Activated T-cell treated with anti-CD3 and anti-CD28 coated beads, Interleukin-2, amount 50 U/mL, for 24 hours (primary cell): Measurements from ENCODE around the gene ARL6IP6.
"Not testable (repeated sequence)": the region's sequence is repeated elsewhere in the genome, so short reads cannot be mapped to it uniquely, and the experiment has no call there.

Experiments
- DNase-seq: peaks from one replicate; pipeline ENCODE4 v3.0.0-alpha.2; 2020
- H3K27ac Mint-ChIP-seq: 2 replicates; pipeline ENCODE4 v1.8.0; 2020; ENCODE audit warnings: mild to moderate bottlenecking, mixed read lengths
- H3K27me3 Mint-ChIP-seq: 2 replicates; pipeline ENCODE4 v1.8.0; 2020; ENCODE audit warnings: mixed read lengths
- H3K36me3 Mint-ChIP-seq: 2 replicates; pipeline ENCODE4 v1.8.0; 2020; ENCODE audit warnings: low read depth, mixed read lengths
- H3K4me1 Mint-ChIP-seq: 2 replicates; pipeline ENCODE4 v1.8.0; 2020; ENCODE audit warnings: low read depth, mixed read lengths
- H3K4me3 Mint-ChIP-seq: 2 replicates; pipeline ENCODE4 v1.8.0; 2020; ENCODE audit warnings: mild to moderate bottlenecking, moderate library complexity, mixed read lengths
- H3K9me3 Mint-ChIP-seq: 2 replicates; pipeline ENCODE4 v1.8.0; 2020; ENCODE audit warnings: mixed read lengths

The ARL6IP6 gene

DNA sequence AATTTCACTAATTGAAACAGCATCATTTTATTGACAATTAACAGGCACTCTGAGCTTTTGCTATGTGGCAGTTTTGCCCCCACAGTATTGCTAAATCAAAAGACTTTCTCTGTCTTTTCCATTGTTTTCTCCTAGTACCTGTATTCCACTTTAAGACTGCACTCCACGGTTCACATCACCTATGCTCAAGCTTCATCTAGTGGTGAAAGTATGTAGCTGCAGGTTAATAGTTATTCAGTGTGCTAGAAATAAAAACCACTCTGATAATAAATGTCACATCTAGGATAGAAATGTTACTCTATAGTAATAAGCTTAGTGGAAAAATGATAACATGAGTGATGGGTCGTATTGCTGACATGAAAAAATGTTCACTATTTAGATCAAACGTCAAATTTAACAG is 24.6 kb downstream of the ARL6IP6 start:
- H3K4me1 Mint-ChIP-seq, result peaks cover 3% of the 10 kb centered on the region

GRCh38 chr2:152747751-152748150 is 29.3 kb downstream of the ARL6IP6 start:
- H3K36me3 Mint-ChIP-seq, result peaks cover 67% of the 10 kb centered on the region
- H3K4me3 Mint-ChIP-seq, H3K9me3 Mint-ChIP-seq, H3K27me3 Mint-ChIP-seq, H3K4me1 Mint-ChIP-seq, H3K27ac Mint-ChIP-seq, DNase-seq: not testable (repeated sequence)

More for the DNA sequence above, 24.6 kb downstream of the ARL6IP6 start:
- Mint-ChIP-seq H3K27ac (no peak overlapping the region), H3K9me3 (no peaks in the 10 kb centered on the region), H3K27me3 (no peaks in the 10 kb centered on the region), H3K4me3 (no peak overlapping the region), H3K36me3 (peaks cover 54% of the 10 kb centered on the region)
- DNase-seq, result no peak

DNA sequence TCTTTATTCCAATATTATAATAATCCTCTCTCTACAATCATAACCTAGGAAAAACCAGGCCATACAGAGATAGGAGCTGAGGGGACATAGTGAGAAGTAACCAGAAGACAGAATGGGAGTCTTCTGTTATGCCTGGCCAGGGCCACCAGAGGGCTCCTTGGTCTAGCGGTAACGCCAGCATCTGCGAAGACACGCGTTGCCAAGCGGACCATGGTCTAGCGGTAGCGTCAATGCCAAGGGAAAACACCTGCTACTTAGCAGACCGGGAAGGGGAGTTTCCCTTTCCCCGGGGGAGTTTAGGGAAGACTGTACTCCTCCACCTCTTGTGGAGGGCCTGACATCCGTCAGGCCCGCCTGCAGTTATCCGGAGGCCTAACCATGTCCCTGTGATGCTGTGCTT is 36.6 kb downstream of the ARL6IP6 start:
- no peak for DNase-seq
- Mint-ChIP-seq H3K27ac (no peak overlapping the region), H3K4me3 (no peak overlapping the region), H3K36me3 (peaks cover 72% of the 10 kb centered on the region), H3K27me3 (no peaks in the 10 kb centered on the region), H3K4me1 (peaks cover 10% of the 10 kb centered on the region), H3K9me3 (no peaks in the 10 kb centered on the region)

- Mint-ChIP-seq H3K36me3 (peaks cover 62% of the 10 kb centered on the region), H3K27ac (peak overlapping the region; percentile 33), H3K27me3 (no peaks in the 10 kb centered on the region), H3K4me3 (no peak overlapping the region), H3K4me1 (peaks cover 9% of the 10 kb centered on the region), H3K9me3 (no peaks in the 10 kb centered on the region)
- DNase-seq, result no peak
Observed at GRCh38 chr2:152759290-152760072, 41.1 kb downstream of the ARL6IP6 start.

GRCh38 chr2:152761214-152761613 is 42.8 kb downstream of the ARL6IP6 start:
- Mint-ChIP-seq H3K27ac (no peak overlapping the region), H3K27me3 (no peaks in the 10 kb centered on the region), H3K4me1 (peaks cover 9% of the 10 kb centered on the region), H3K4me3 (no peak overlapping the region), H3K9me3 (no peaks in the 10 kb centered on the region), H3K36me3 (peaks cover 50% of the 10 kb centered on the region)
- no peak for DNase-seq

DNA sequence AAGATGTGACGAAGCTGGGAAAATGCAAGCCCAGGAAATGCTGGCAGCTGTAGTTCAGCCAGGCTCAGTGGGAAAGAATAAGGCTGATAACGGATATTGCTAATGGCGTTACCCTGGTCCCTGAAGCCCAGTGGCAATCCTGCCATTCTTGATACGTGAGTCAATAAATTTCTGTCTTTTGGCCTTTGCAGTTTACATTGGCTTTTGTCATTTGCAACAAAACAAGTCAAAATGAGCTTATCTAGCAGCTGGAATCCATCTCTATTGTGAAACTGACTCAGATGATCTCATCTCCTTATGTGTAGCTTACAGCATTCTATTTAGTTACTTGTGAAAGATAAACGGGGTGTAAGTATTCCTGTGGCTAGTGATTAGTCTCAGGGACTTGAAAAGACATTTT is 43.8 kb downstream of the ARL6IP6 start:
- Mint-ChIP-seq H3K36me3 (peaks cover 40% of the 10 kb centered on the region), H3K4me1 (peaks cover 9% of the 10 kb centered on the region), H3K9me3 (no peaks in the 10 kb centered on the region), H3K27ac (no peak overlapping the region), H3K27me3 (peaks cover under 1% of the 10 kb centered on the region), H3K4me3 (no peak overlapping the region)
- DNase-seq, result no peak

- not testable (repeated sequence) for H3K9me3 Mint-ChIP-seq, H3K4me3 Mint-ChIP-seq, DNase-seq, H3K27ac Mint-ChIP-seq, H3K27me3 Mint-ChIP-seq, H3K4me1 Mint-ChIP-seq
- peaks cover 35% of the 10 kb centered on the region for H3K36me3 Mint-ChIP-seq
Observed at GRCh38 chr2:152763208-152763607, 44.8 kb downstream of the ARL6IP6 start.

GRCh38 chr2:152763651-152764050 is 45.2 kb downstream of the ARL6IP6 start:
- peaks cover 3% of the 10 kb centered on the region for H3K27me3 Mint-ChIP-seq
- H3K36me3 Mint-ChIP-seq, result peaks cover 35% of the 10 kb centered on the region
- no peak for DNase-seq
- no peaks in the 10 kb centered on the region for H3K9me3 Mint-ChIP-seq
- H3K4me3 Mint-ChIP-seq, result no peak overlapping the region
- H3K27ac Mint-ChIP-seq, result no peak overlapping the region
- peaks cover 9% of the 10 kb centered on the region for H3K4me1 Mint-ChIP-seq

DNA sequence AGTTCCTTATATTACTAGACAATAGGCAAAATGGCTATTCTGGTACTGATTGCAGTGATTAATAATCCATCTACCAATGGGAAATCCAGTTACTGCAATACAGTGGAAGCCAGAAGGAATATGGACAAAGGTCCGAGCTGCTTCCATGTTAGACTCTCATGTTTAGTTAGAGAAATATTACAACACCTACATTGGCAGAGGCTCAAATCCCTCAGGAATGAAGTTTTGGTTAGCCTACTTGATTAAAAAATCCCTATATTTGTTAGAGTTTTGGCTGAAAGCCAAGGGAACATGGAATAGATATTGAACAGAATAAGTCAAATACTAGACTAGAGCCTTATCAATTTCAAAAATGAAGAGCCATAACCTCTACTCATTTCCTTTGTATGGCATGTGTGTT is 48.5 kb downstream of the ARL6IP6 start:
- Mint-ChIP-seq H3K4me1 (no peaks in the 10 kb centered on the region), H3K27ac (no peak overlapping the region), H3K27me3 (peaks cover 10% of the 10 kb centered on the region), H3K36me3 (peaks cover 17% of the 10 kb centered on the region), H3K9me3 (no peaks in the 10 kb centered on the region), H3K4me3 (no peak overlapping the region)
- DNase-seq, result no peak

DNA sequence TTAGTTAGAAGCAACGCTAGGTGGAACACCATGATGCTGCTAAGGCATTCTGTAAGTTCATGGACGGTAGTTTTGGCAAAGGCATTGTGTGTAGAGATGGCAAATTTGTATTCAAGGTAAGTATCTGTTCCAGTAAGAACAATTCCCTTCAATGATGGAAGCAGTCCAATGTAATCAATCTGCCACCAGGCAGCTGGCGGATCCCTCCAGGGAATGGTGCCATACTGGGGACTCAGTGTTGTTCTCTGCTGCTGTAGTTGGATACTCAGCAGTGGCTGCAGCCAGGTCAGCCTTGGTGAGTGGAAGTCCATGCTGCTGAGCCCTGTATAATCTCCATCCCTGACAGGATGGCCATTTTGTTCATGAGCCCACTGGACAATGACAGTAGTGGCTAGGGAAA is 62.8 kb downstream of the ARL6IP6 start:
- Mint-ChIP-seq H3K27me3 (peaks cover 11% of the 10 kb centered on the region), H3K9me3 (no peaks in the 10 kb centered on the region), H3K4me3 (no peak overlapping the region), H3K27ac (no peak overlapping the region), H3K4me1 (no peaks in the 10 kb centered on the region), H3K36me3 (no peaks in the 10 kb centered on the region)
- no peak for DNase-seq

DNA sequence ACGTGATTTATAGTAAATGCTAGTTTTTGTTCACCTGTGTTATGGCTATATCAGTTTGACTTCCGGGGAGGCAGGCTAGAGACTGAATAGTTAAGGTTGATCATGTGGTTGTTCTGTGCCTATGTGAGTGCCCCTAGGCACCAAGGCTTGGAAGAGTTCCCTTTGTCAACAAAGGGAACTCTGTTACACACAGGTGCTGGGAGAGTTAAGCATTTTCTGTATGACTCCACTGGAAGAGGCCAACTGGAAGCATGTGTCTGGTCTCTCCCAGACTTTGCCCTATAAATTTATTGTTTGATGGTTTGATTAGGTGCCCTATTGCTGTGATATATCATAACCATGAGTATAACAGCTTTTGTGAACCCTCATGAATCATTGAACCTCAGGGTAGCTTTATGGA is 63.8 kb downstream of the ARL6IP6 start:
- H3K36me3 Mint-ChIP-seq, result no peaks in the 10 kb centered on the region
- H3K4me3 Mint-ChIP-seq, result no peak overlapping the region
- no peak overlapping the region for H3K27ac Mint-ChIP-seq
- H3K27me3 Mint-ChIP-seq, result peaks cover 10% of the 10 kb centered on the region
- H3K4me1 Mint-ChIP-seq, result no peaks in the 10 kb centered on the region
- no peaks in the 10 kb centered on the region for H3K9me3 Mint-ChIP-seq
- no peak for DNase-seq

GRCh38 chr2:152790883-152791282 is 72.5 kb downstream of the ARL6IP6 start:
- no peak for DNase-seq
- Mint-ChIP-seq H3K4me3 (no peak overlapping the region), H3K4me1 (no peaks in the 10 kb centered on the region), H3K27ac (no peak overlapping the region), H3K27me3 (peaks cover 6% of the 10 kb centered on the region), H3K36me3 (no peaks in the 10 kb centered on the region), H3K9me3 (no peaks in the 10 kb centered on the region)

DNA sequence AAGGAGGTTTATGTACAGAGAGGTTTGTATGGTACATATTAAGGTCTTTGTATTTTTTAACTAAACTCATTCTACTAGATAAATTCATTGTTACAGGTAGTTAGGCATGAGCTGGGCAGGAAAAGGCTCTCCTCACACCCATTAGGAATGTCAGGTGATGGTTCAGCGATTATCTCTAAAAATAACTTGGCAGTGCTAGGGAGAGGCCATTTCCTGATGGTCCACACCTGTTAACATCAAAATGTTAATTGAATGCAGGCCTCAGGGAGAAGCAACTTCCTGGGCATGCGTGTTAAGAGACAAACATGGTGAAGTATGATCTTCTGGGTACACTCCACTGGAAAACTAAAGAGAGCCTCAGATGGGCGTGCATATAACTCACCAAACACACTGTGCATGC is 73.6 kb downstream of the ARL6IP6 start:
- H3K9me3 Mint-ChIP-seq, result no peaks in the 10 kb centered on the region
- no peak overlapping the region for H3K4me3 Mint-ChIP-seq
- no peaks in the 10 kb centered on the region for H3K4me1 Mint-ChIP-seq
- H3K27ac Mint-ChIP-seq, result no peak overlapping the region
- peaks cover 6% of the 10 kb centered on the region for H3K27me3 Mint-ChIP-seq
- DNase-seq, result no peak
- no peaks in the 10 kb centered on the region for H3K36me3 Mint-ChIP-seq

DNA sequence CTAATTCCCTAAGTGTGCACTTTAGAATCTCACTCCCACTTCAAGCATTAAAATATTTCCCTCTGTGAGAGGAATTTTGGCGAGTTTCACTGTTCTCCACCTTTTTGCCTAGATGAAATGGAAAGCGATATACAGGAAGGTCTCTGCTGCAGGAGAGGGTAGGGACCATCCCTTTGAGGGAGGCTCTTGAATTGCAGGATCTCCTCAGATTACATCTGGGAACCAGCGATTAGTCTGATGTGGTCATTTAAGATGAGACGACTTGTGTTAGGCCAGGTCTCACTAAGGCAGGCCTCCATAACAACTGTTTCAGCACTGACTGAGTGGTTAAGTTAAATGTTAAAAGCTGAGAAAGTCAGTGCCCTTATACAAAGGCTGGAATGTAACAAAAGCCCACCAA is 74.6 kb downstream of the ARL6IP6 start:
- Mint-ChIP-seq H3K4me3 (no peak overlapping the region), H3K27ac (no peak overlapping the region)

GRCh38 chr2:152796941-152797340 is 78.5 kb downstream of the ARL6IP6 start:
- Mint-ChIP-seq H3K27ac (no peak overlapping the region), H3K27me3 (no peaks in the 10 kb centered on the region), H3K36me3 (no peaks in the 10 kb centered on the region), H3K4me1 (no peaks in the 10 kb centered on the region), H3K9me3 (no peaks in the 10 kb centered on the region), H3K4me3 (no peak overlapping the region)
- DNase-seq, result no peak

More for the DNA sequence above, 74.6 kb downstream of the ARL6IP6 start:
- Mint-ChIP-seq H3K9me3 (no peaks in the 10 kb centered on the region), H3K4me1 (no peaks in the 10 kb centered on the region), H3K27me3 (peaks cover 4% of the 10 kb centered on the region), H3K36me3 (no peaks in the 10 kb centered on the region)
- DNase-seq, result no peak
